HG02623 (cell line): ENCODE results near the gene MYBBP1A.

Source experiments
- ATAC-seq: cut with Tn5 transposase; IDR thresholded peaks from one replicate; pipeline ENCODE4 v1.9.1; 2021; ENCODE audit warnings: moderate library complexity; ENCODE audit not compliant: unreplicated experiment

MYBBP1A gene

DNA sequence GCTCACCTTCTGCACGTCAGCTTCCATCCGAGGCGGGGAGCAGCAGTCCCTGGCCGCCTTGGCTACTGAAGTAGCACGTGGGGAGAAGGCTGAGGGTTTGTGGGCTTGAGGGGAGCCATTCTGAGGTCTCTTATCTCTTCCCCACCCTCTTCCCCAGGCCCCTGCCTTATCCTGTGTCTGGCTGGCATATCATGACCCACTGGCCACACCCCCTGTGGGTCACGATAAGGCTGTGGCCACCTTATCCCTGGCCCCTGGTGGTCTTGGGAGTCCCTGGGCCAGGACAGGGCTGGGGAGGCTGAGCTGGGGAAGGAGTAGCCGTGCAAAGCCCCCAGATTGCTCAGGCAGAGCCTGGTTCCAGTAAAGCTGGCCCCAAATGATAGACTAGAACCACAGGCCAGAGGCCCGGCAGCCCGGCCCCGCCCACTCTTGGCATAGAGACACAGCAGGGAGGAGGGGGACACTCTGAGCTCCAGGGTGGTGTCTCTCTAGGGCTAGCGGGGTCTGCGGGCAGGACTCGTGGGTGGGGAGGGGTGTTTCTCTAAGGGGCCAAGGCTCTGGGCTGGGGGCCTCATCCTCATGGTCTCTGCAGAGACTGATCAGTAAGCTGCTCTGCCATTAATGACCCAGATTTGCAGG, 48.9 kb downstream of the MYBBP1A start:
- ATAC-seq: no peak

DNA sequence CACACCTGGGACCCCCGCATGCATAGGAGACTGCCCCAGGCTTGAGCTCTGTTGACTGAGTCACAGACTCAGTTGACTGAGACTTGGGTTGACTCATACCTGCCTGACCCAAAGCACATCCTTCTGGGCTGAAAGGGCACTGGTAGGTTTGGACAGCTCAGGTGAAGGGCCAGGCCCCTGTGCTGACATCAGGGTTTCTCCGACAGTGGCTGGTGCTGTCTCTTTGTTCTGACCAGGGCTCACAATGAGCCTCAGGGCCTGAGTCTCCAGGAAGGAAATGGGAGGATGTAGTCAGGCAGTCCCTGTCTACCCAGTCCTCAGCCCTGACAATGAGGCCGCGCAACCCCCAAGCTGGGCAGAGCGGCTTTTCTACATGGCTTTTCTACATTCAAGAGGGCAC, 50.0 kb downstream of the MYBBP1A start:
- no peak for ATAC-seq

DNA sequence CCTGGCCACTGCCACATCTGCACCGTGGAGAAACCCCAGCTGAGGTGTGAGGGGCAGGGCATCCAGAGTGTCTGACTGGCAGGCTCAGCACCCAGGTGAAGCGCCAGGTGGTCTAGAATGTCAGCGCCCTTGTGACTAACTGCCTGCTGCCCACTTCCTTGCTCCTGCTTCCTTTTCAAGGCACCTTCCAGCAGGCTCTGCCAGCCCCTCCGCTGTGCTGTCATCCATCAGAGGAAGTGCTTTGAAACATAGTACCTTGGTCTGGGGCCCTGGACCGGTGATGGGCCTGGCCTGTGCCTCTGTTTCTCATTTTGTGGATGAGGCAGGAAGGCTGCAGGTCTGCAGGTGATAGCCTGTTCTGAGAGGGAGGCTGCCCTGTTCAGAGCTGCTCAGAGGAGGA, 51.0 kb downstream of the MYBBP1A start:
- ATAC-seq: no peak

DNA sequence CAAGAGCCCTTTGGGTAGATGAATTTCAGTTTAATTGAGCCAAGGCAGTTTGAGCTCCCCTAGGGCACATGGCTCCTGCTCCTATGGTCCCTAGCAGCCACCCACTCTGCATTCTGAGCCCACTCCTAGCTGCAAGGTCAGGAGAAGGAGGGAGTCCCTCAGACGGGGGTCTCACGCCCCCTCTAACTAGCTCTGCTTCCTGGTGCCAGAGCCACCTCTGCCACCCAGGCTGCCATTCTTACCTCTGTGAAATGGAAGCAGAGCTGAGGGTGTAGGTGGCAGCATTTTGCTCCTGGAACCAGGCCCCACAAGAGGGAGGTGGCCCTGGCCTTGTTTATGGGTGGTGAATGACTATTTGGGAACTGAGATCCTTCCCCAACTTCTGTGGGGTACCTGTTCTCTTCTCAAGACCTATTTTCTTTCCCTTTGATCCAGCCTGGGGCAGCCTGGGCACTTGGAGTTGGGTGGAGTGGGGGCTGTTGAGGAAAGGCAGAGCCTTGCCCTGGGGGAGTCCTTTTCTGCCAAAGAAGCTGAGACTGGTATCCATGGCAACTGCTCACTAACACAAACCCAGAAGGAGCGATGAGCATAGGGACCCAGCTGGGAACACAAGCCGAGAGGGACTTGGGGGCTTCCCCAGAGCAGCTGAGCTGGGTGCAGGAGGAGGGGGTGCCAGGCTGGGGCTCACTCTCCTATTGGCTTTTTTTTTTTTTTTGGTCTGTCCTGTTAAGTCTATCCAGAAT, 51.7 kb downstream of the MYBBP1A start:
- ATAC-seq: no peak

DNA sequence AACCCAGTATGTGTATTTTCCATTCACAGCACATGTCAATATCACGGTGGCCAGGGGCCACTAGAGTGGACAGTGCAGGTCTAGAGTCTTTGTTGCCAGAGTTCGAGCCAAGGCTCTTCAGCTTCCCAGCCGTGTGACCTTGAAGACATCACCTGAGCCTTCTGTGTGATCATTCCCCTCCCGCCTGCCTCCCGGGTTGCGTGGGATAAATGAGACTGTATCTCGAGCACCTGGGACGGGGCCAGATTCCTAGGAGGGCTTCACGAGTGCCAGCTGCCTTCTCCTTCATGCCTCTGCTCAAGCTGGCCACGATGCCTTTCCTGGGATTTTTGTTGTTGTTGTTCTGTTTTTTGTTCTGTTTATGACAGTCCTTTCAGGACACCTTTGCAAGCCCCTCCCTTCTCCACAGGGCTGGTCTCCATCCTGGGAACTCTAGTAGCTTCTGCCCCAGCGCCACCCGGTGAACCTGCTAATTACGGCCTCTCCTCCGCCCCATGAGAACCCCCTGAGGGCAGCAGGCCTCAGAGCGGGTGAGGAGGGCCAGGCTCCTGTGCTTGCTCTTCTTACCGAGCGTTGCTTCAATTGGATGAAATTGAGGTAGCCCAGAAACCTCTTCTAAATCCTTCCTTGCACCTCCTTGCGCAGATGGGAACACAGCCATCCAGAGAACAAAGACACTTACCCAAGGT, 52.6 kb downstream of the MYBBP1A start:
- ATAC-seq: no peak

DNA sequence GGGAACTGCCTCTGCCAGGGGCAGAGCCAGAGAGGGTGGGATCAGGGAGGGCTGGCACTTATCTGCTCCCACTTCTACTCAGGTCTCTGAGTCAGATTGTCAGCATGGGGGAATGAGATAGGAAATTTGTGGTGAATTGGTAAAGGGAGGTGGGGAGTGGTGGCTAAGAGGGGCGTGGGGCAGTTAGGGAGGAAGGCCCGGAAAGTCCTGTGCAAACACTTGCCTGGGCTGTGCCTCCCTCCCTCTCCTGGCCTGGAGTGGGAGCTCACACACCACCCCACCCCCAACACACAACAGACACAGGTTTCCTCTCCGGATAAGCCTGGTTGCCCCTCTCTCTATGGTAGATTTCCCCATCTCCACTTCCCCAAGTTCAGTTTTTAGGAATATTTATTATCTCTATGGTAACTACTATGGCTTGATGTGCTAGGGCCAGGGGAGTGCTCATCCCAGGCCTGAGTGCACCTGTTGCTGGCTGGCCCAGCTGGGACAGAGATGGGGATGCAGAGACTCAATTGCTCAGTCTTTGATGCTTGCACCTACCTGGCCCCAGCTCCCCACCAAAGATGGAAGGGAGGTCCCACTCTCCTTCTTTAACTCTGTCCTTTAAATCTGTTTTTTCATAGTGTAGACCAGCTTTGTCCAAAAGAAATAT, 53.8 kb downstream of the MYBBP1A start:
- no peak for ATAC-seq

DNA sequence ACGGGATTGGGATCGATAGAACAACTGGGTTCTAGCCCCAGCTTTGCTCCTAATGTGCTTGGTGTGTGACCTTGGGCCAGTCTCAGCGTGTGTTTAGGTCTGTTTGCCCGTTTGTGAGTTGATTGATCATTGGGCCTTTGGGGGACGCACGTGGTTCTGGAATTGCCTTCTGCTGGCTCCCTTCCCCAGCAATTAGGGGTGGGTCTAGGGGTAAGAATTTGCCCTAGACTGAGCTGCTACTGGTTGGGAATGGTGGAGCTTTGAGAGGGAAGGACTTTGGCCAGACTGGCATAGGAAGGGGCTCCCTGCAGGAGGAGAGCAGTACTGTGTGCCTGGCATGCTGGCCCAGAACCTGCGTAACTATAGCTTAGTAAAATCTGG, 55.0 kb downstream of the MYBBP1A start:
- ATAC-seq: no peak

DNA sequence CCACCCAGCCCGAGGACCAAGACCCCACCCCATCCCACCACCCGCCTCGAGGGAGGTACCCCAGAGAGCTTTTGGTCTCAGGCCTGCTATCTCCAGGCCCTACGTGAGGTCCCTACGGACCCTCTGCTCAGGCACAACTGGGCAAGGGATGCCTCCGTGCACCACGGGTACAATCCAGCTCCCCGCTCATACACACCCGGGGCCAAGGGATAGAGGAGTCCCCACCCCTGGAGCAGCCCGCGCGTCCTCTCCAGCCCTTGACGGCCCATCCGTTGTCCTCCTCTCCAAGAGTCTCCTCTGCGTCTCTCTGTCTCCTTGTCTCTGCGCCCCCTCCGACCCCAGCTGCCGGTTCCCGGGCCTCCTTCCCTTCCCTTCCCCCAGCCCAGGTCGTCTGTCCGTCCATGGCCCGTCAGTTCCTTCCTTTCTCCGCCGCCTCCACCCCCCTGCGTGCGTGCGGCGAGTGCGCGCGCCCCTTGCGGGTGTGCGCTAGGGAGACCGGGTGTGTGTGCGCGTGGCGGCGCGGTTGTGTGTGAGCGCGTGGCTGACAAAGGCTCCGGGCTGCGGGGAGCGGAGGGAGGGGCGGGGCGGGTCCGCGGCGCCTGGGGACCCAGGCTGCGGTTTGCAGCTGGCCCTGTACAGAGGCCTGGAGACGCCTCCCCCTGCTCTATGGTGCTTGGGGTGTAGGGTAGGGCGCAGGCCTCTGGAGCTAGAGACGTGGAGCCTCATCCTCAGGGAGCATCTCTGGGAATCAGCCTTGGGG, 55.6 kb downstream of the MYBBP1A start:
- ATAC-seq: no peak

DNA sequence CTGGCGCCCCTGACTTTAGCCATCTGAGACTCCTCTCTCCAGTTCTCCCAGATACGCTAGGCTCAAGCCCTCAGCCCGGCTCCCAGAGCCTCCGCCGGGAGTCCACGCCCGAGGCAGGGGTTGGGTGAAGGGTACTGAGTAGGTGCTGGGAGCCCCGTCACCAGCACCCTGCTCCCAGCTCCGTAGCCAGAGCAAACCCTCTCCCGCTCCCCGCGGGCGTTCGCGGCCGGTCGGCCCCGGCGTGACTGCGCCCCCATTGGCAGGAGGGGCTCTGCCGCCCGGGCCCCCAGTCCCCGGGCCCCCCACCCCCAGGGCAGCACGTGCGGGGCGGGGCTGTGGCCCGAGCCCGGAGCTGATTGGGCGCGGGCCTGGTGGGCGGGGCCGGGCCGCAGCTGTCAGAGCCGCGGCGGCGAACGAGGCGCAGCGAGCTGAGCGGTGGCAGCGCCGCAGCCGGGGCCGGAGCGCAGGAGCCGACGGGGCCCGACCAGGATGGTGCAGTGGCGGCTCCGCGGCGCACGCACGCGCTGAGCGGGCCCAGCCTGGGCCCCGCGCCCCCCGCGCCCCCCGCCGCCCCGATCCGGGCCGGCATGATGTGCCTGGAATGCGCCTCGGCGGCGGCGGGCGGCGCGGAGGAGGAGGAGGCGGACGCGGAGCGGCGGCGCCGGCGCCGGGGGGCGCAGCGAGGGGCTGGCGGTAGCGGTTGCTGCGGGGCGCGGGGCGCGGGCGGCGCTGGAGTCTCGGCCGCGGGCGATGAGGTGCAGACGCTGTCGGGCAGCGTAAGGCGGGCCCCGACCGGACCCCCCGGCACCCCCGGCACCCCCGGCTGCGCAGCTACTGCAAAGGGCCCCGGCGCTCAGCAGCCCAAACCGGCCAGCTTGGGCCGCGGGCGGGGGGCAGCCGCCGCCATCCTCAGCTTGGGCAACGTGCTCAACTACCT, 56.5 kb downstream of the MYBBP1A start, which contains the start of gene SPNS2:
TSS of gene SPNS2 (plus strand) at position 421 of the 937 bp plus-strand sequence. CDS start at position 588, 167 bp downstream.
- ATAC-seq: no peak

DNA sequence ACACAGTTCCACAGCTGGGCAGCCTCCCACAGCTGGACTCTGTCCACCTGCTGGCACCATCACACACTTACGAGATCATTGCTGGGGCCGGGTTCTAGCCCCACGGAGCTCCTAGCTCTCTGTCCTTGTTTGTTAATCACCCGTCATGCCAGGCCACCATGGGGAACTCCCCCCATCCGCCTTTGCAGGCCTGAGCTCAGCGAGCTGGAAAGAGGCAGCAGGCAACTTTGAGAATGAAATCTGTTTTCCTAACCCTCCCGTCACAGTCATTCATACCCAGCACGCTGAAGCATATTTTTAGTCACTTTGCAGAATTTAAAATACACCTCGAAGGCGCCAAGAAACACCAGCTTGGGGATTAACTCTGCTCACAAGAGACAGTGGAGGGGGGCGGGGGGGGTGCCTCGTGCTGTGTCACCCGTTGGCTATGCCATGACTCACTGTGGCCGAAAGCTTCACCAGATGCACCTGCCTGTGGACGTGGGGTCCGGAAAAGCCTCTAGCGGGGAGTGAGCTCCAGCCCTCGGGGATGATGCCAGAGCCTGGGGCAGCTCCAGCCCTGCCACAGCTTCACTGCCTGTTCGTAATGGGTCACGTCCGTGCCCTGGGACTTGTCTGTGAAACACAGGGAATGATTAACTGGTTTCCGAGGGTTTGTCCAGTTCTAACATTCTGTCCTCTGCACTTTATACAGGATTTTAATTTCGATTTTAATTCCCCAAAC, 57.9 kb downstream of the MYBBP1A start:
- ATAC-seq: no peak

DNA sequence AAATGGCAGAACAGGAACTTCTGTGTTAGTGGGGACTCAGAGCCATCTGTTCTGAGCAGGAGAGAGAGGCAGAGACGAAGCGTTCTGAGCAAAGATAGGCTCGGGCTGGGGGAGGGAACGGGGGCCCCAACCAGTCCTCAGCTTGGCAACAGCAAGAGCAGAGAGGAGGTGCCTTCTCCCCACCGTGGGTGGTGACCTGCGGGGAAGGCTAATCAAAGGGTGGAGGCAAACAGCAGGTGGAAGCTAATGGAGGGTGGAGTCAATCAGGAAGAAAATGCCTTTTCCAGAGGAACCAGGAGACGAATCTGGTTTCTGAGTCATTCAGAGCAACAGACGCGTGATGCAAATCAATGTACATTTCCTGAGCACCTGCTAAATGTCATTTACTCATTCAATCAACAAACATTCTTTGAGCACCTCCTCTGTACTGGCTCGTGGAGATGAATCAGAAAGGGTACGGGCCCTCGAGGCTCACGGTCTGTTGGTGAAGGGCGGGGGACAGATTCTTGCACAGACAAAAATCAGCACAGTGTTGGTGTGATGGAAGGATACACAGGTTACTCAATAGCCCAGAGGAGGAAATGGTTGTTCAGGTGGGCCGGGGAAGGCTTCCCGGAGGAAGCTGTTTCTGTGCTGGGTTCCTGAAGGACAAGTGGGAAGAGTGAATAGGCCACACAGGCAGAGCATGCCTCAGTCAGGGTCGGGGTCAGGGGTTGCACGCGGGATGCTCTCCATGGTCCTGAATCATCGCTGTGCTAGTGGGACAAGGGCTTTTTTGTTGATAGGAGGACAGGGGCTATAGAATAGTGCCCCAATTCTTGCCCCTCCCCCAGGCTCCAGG, 62.2 kb downstream of the MYBBP1A start:
- ATAC-seq: no peak

DNA sequence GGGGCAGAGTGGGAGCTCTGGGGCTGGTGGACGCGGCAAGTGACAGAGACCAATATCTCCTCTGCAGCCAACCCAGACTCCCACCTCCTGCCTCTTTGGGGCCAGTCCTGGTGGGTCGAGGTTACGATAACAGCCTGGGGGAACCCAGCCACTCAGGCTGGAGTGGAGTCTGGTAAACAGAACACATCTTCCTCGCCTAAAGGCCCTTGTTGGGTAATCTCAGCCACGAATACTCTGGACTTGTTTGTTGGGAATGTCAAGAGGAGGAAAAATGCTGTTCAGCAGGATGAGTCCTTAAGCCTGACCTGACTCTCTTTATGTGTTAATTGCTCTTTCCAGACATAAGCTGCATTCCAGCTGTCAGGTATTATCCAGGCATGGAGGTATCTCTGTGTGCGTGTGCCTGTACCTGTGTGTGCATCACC, 64.5 kb downstream of the MYBBP1A start:
- no peak for ATAC-seq

DNA sequence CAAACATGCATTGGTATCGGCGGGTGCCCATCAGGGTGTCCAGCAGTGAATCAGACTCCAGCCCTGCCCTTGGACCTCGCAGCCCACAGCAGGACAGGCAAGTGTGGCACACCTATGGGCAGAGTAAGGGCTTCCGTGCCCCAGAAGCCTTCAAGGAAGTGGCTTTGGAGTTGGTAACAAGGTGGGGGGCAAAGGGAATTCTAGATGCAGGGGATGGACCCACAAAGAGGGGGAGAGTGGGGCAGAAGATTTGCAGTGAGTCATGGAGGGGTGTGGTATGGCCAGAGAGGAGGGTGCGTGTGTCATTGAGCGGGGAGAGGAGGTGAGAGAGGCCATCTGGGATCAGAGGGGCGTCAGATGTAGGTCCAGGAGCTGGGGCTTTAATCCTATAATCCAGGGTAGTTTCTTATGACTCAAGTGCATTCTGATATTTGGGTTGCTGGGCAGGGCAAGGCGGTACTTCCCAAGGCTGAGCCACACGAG, 65.0 kb downstream of the MYBBP1A start:
- no peak for ATAC-seq

DNA sequence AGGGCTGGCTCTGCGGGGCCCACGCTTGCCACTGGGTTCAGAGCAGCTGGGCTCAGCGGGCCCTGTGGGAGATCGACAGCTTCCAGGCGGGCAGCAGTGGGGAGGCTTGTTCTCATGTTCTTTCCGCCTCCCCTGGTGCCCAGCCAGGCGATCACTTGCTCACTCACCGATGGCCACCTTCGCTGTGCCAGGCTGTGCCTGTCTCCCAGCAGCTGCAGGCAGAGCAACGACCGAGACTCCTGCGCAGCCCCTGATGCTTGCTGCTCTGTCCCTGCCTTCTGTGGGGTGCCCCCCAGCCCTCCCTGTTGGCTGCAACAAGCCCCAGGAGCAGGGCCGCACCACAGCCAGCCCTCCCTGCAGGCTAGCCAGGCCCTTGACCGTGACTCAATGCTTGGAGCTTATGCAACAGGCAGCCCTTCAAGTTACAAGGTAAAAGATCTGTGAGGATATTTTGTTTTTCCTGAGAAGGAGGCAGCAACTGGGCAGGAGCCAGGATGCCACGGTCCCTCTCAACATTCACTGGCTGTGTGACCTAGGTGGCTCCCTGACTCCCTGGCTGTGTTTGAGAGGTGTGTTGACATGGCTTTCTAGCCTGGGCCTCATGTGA, 66.1 kb downstream of the MYBBP1A start:
- ATAC-seq: no peak
